COLO668 (cell line): ENCODE measurements around the gene GRM5.
"Not testable (repeated sequence)": the region's sequence is repeated elsewhere in the genome, so short reads cannot be mapped to it uniquely, and the experiment has no call there.

ENCODE experiments used
- DNase-seq: peaks from one replicate; lab custom pipeline; 2025; ENCODE audit not compliant: unreplicated experiment; lab: John Stamatoyannopoulos, UW

Gene GRM5

GRCh38 chr11:89065651-89066201 is at the start of gene GRM5:
Gene GRM5 (minus strand): TSS chr11:89065982. CDS start chr11:89047872, 18,110 bp downstream.
- not testable (repeated sequence) for DNase-seq

GRCh38 chr11:89097956-89098355 is 32.2 kb upstream of the GRM5 start:
- not testable (repeated sequence) for DNase-seq

- DNase-seq, result not testable (repeated sequence)
Observed at GRCh38 chr11:89093806-89094205, 28.0 kb upstream of the GRM5 start.

GRCh38 chr11:89084951-89085350 is 19.2 kb upstream of the GRM5 start:
- DNase-seq, result not testable (repeated sequence)

GRCh38 chr11:89070911-89071310 is 5.1 kb upstream of the GRM5 start:
- not testable (repeated sequence) for DNase-seq

- DNase-seq, result no peak
Observed at GRCh38 chr11:89067264-89067663, 1.5 kb upstream of the GRM5 start.

GRCh38 chr11:89065066-89065465 is 716 bp downstream of the GRM5 start:
- no peak for DNase-seq

GRCh38 chr11:89063481-89063951 is 2.3 kb downstream of the GRM5 start:
- not testable (repeated sequence) for DNase-seq

- not testable (repeated sequence) for DNase-seq
Observed at GRCh38 chr11:89062771-89063298, 2.9 kb downstream of the GRM5 start.

- not testable (repeated sequence) for DNase-seq
Observed at GRCh38 chr11:89061839-89062238, 3.9 kb downstream of the GRM5 start.

- DNase-seq, result not testable (repeated sequence)
Observed at GRCh38 chr11:89057406-89057805, 8.4 kb downstream of the GRM5 start.

GRCh38 chr11:89052220-89052619 is 13.6 kb downstream of the GRM5 start:
- DNase-seq, result no peak

GRCh38 chr11:89047159-89047558 is 18.6 kb downstream of the GRM5 start:
- not testable (repeated sequence) for DNase-seq

- DNase-seq, result not testable (repeated sequence)
Observed at GRCh38 chr11:89043861-89044588, 21.8 kb downstream of the GRM5 start.

GRCh38 chr11:89029671-89030070 is 36.1 kb downstream of the GRM5 start:
- not testable (repeated sequence) for DNase-seq

GRCh38 chr11:89021339-89021738 is 44.4 kb downstream of the GRM5 start:
- no peak for DNase-seq

GRCh38 chr11:89019827-89020547 is 45.8 kb downstream of the GRM5 start:
- not testable (repeated sequence) for DNase-seq

- DNase-seq, result no peak
Observed at GRCh38 chr11:89016214-89016613, 49.6 kb downstream of the GRM5 start.

GRCh38 chr11:89015614-89016013 is 50.2 kb downstream of the GRM5 start:
- no peak for DNase-seq

GRCh38 chr11:89000852-89001251 is 64.9 kb downstream of the GRM5 start:
- not testable (repeated sequence) for DNase-seq

GRCh38 chr11:88979641-88980040 is 86.1 kb downstream of the GRM5 start:
- no peak for DNase-seq
